ENCODE measurements around the gene COX4I1. TPM values are rescaled to one million over a fixed set of nuclear protein-coding genes. Genes with fewer than 3 reads are reported as not detected.

Gene COX4I1
- total RNA-seq, 2 donors from 2014 or later: 220 to 234 TPM

DNA sequence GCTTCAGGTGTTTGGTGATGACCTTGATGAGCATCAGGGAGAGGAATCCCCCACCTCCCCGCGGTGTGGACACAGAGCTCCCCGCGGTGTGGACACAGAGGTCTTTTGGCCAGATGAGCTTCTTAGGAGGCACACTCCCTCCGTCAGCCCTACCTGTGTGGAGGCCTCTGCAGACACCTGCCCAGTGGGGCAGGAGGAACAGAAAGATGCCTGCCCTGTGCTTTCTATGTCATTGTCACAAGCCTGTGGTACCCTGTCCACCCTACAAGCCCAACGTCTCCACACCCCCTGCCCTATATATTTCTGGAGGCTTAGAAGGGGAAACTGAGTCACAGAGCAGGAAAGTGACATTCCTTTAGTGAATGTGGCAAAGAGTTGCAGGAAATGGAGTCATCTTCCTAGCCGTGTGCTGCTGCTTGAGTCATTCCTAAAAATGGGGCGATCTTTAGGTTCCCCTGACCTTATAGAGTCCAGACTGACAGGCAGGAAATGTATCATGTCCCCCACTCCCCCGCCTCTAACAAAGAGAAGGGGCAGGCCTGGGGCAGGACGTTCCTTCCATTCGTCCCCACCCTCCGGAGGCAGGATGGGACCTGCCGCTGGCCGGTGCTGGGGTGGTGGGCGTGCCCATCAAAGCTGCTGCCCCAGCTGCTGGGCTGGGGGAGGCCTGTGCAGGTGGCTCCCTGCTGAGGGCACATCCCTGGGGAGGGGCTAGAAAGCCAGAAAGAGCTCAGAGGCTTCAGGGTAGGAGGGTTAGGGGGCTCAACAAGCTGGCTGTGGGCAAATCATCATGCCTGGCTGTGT lies 47.6 kb upstream of the COX4I1 start:
- H3K4me1 ChIP-seq (ENCODE audit: control insufficient read depth in 1 of 2, low read depth in 2 of 2): peaks cover 11 to 12% of the 10 kb centered on the region in 2 donors
- H3K27ac ChIP-seq: no peak overlapping the region
- ATAC-seq (ENCODE audit: insufficient number of reproducible peaks, low FRiP score, low read depth): no peak
- DNase-seq (ENCODE audit: low spot score): no peak
- H3K27me3 ChIP-seq (replicated peaks; ENCODE audit: insufficient read depth): no peaks in the 10 kb centered on the region
- no peaks in the 10 kb centered on the region for H3K9me3 ChIP-seq
- no peak overlapping the region for H3K4me3 ChIP-seq
- no peaks in the 10 kb centered on the region for H3K36me3 ChIP-seq
- TF ChIP-seq, protein P1, sequence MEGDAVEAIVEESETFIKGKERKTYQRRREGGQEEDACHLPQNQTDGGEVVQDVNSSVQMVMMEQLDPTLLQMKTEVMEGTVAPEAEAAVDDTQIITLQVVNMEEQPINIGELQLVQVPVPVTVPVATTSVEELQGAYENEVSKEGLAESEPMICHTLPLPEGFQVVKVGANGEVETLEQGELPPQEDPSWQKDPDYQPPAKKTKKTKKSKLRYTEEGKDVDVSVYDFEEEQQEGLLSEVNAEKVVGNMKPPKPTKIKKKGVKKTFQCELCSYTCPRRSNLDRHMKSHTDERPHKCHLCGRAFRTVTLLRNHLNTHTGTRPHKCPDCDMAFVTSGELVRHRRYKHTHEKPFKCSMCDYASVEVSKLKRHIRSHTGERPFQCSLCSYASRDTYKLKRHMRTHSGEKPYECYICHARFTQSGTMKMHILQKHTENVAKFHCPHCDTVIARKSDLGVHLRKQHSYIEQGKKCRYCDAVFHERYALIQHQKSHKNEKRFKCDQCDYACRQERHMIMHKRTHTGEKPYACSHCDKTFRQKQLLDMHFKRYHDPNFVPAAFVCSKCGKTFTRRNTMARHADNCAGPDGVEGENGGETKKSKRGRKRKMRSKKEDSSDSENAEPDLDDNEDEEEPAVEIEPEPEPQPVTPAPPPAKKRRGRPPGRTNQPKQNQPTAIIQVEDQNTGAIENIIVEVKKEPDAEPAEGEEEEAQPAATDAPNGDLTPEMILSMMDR (IDR thresholded peaks at IDR 0.05): no peak

DNA sequence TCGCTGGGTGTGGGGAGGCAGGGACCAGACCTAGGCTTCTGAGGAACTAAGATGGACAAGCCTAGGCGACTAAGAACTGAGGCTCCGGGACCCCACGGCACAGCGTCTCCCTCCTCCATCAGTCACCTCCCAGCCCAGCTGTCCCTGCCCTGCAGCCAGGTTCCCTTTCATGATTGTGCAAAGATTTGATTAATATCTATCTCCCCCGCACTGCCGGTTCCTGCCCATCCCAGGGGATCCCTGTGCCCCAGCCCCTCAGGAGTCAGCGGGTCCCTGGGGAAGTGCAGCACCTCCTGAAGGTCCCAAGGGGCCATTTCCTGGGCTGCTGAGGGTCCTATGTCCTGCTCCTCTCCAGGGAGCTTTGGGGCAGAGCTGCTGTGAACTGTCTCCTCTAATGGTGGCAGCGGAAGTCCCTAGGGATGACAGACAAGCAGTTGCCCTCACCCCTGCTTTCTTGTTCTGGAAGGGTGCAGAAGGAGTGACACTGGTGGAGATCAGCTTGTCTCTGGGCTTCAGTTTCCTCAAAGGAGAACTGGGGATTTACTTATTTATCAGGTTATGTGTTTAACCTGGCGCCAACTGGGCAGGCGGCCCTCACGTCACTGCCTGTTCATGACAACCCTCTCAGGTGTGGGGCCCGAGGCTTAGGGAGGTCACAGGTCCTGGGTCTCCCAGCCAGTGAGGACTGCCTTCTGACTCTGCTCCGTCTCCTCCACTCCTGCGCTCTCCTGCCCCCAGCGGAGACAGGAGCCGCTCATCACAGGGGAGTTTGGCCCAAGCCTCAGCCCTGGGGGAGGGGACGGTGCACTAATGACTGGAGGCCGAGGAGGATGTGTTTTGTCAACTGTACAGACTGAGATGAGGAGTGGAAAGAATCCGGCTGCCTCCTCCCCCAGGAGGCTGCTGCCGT lies 46.7 kb upstream of the COX4I1 start:
- no peak for ATAC-seq (ENCODE audit: insufficient number of reproducible peaks, low FRiP score, low read depth)
- H3K27ac ChIP-seq: no peak overlapping the region
- no peaks in the 10 kb centered on the region for H3K27me3 ChIP-seq (replicated peaks; ENCODE audit: insufficient read depth)
- TF ChIP-seq, protein P1 (IDR thresholded peaks at IDR 0.05): no peak
- no peak for DNase-seq (ENCODE audit: low spot score)
- no peak overlapping the region for H3K4me3 ChIP-seq
- no peaks in the 10 kb centered on the region for H3K9me3 ChIP-seq
- H3K36me3 ChIP-seq: no peaks in the 10 kb centered on the region
- peaks cover 11 to 12% of the 10 kb centered on the region in 2 donors for H3K4me1 ChIP-seq (ENCODE audit: control insufficient read depth in 1 of 2, low read depth in 2 of 2)

GRCh38 chr16:85753559-85753958 lies 45.9 kb upstream of the COX4I1 start:
- DNase-seq (ENCODE audit: low spot score) (no peak), ATAC-seq (ENCODE audit: insufficient number of reproducible peaks, low FRiP score, low read depth) (no peak)
- no peak overlapping the region for H3K27ac ChIP-seq
- no peaks in the 10 kb centered on the region for H3K27me3 ChIP-seq (replicated peaks; ENCODE audit: insufficient read depth)
- TF ChIP-seq, protein P1 (IDR thresholded peaks at IDR 0.05): no peak
- no peaks in the 10 kb centered on the region for H3K36me3 ChIP-seq
- no peak overlapping the region for H3K4me3 ChIP-seq
- no peaks in the 10 kb centered on the region for H3K9me3 ChIP-seq
- H3K4me1 ChIP-seq (ENCODE audit: control insufficient read depth in 1 of 2, low read depth in 2 of 2): peaks cover 11 to 12% of the 10 kb centered on the region in 2 donors

DNA sequence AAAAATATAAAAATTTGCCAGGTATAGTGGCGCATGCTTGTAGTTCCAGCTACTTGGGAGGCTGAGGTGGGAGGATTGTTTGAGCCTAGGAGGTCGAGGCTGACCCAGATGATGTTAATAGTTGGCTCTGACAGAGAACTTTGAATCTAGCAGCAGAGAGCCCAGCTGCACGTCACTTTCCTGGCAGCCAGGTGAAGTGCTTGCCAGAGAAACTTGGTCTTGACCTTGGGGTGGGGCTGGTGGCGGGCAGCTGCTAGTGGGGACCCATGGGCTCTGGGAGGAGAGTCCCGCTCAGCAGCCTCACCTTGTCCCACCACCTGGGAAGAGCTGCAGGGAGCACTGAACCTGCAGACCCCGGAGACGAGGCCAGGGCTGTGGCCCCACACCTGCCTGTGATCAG lies 45.5 kb upstream of the COX4I1 start:
- Histone ChIP-seq H3K36me3 (no peaks in the 10 kb centered on the region), H3K4me3 (no peak overlapping the region), H3K9me3 (no peaks in the 10 kb centered on the region), H3K4me1 (ENCODE audit: control insufficient read depth in 1 of 2, low read depth in 2 of 2) (peaks cover 11 to 12% of the 10 kb centered on the region in 2 donors), H3K27me3 (replicated peaks; ENCODE audit: insufficient read depth) (no peaks in the 10 kb centered on the region), H3K27ac (no peak overlapping the region)
- no peak for ATAC-seq (ENCODE audit: insufficient number of reproducible peaks, low FRiP score, low read depth)
- no peak for DNase-seq (ENCODE audit: low spot score)
- TF ChIP-seq, protein P1 (IDR thresholded peaks at IDR 0.05): no peak

- Histone ChIP-seq H3K36me3 (no peaks in the 10 kb centered on the region), H3K4me1 (ENCODE audit: control insufficient read depth in 1 of 2, low read depth in 2 of 2) (peaks cover 11 to 12% of the 10 kb centered on the region in 2 donors), H3K9me3 (no peaks in the 10 kb centered on the region), H3K27me3 (replicated peaks; ENCODE audit: insufficient read depth) (no peaks in the 10 kb centered on the region), H3K27ac (no peak overlapping the region), H3K4me3 (no peak overlapping the region)
- ATAC-seq (ENCODE audit: insufficient number of reproducible peaks, low FRiP score, low read depth): no peak
- no peak for DNase-seq (ENCODE audit: low spot score)
- TF ChIP-seq, protein P1 (IDR thresholded peaks at IDR 0.05): no peak
These were observed 45.1 kb upstream of the COX4I1 start for GRCh38 chr16:85754413-85754812.
